GM19351 (cell line): Measurements from ENCODE around the gene ONECUT2.

Experiments
- ATAC-seq: cut with Tn5 transposase; IDR thresholded peaks from one replicate; pipeline ENCODE4 v1.9.1; 2021; ENCODE audit warnings: mild to moderate bottlenecking, moderate library complexity; ENCODE audit not compliant: unreplicated experiment

The ONECUT2 gene

GRCh38 chr18:57523171-57523956 is 88.2 kb downstream of the ONECUT2 start:
- ATAC-seq: peak; percentile 78

GRCh38 chr18:57527556-57528229 is 92.5 kb downstream of the ONECUT2 start:
- ATAC-seq: no peak

- ATAC-seq: no peak
Measured at GRCh38 chr18:57529151-57529550, 94.0 kb downstream of the ONECUT2 start.

- ATAC-seq: no peak
Measured at GRCh38 chr18:57533006-57533867, 98.1 kb downstream of the ONECUT2 start.

- no peak for ATAC-seq
Measured at GRCh38 chr18:57533868-57534510, 98.8 kb downstream of the ONECUT2 start.

GRCh38 chr18:57534511-57534909 is 99.3 kb downstream of the ONECUT2 start:
- ATAC-seq: no peak

GRCh38 chr18:57538614-57539013 is 103.4 kb downstream of the ONECUT2 start:
- ATAC-seq: no peak

GRCh38 chr18:57539702-57540101 is 104.5 kb downstream of the ONECUT2 start:
- ATAC-seq: no peak
